OCI-LY7 (cell line): ENCODE data around the gene ABCG2.

Experiments
- CTCF ChIP-seq: fragments of 200-600 bp; sonication (generic); conservative IDR thresholded peaks from 2 replicates; pipeline ENCODE4 v1.5.1; 2014; ENCODE audit warnings: mild to moderate bottlenecking, antibody characterized with exemption, low read length, moderate library complexity, mixed read lengths
- EZH2phosphoT487 ChIP-seq: fragments of 200-600 bp; sonication (generic); IDR thresholded peaks from 2 replicates; pipeline ENCODE4 v1.6.1; 2018; ENCODE audit warnings: low read depth, borderline replicate concordance, mild to moderate bottlenecking, mixed run types, antibody characterized with exemption, low read length, moderate library complexity, mixed read lengths

- TF ChIP-seq CTCF (no peak), EZH2phosphoT487 (no peak)
Measured at GRCh38 chr4:88040707-88041106, 117.7 kb downstream of the ABCG2 start.
